Activated naive CD8-positive, alpha-beta T cell treated with anti-CD3 and anti-CD28 coated beads, Interleukin-2, amount 50 U/mL, for 24 hours (primary cell): Measurements from ENCODE around the gene TXNDC15.
"Not testable (repeated sequence)": the region's sequence is repeated elsewhere in the genome, so short reads cannot be mapped to it uniquely, and the experiment has no call there.

ENCODE experiments used
- ATAC-seq: fragments of 150-1000 bp; cut with Tn5 transposase; one replicate; pipeline ENCODE4 v1.10.0; 2021
- DNase-seq: peaks from one replicate; pipeline ENCODE4 v3.0.0; 2021
- H3K27ac Mint-ChIP-seq: one replicate; pipeline ENCODE4 v1.8.0; 2021; ENCODE audit warnings: mild to moderate bottlenecking, mixed read lengths
- H3K27me3 Mint-ChIP-seq: one replicate; pipeline ENCODE4 v1.8.0; 2021; ENCODE audit warnings: mixed read lengths
- H3K36me3 Mint-ChIP-seq: one replicate; pipeline ENCODE4 v1.8.0; 2021; ENCODE audit warnings: low read depth, mixed read lengths
- H3K4me1 Mint-ChIP-seq: one replicate; pipeline ENCODE4 v1.8.0; 2021; ENCODE audit warnings: mixed read lengths
- H3K4me3 Mint-ChIP-seq: one replicate; pipeline ENCODE4 v1.8.0; 2021; ENCODE audit warnings: mild to moderate bottlenecking, moderate library complexity, mixed read lengths
- H3K9me3 Mint-ChIP-seq: one replicate; pipeline ENCODE4 v1.8.0; 2021; ENCODE audit warnings: mixed read lengths

The TXNDC15 gene

DNA sequence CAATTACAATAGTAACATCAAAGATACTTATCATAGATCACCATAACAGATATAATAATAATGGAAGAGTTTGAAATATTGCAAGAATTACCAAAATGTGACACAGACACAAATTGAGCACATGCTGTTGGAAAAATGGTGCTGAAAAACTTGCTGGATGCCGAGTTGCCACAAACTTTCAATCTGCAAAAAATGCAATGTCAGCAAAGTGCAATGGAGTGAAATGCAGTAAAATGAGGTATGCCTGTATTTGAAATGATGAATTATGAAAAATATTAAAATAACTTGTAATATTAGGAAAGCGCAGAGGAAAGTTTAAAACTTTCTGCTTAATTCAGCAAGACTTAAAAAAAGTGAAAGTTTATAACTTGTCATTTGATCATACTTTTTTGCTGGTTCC, 18.8 kb downstream of the TXNDC15 start:
- H3K27ac Mint-ChIP-seq, result no peak overlapping the region
- ATAC-seq, result no peak

GRCh38 chr5:134893748-134894505, 19.8 kb downstream of the TXNDC15 start:
- peaks cover 13% of the 10 kb centered on the region for H3K36me3 Mint-ChIP-seq
- peak overlapping the region; percentile 53 for H3K27ac Mint-ChIP-seq
- H3K9me3 Mint-ChIP-seq, result no peaks in the 10 kb centered on the region
- H3K27me3 Mint-ChIP-seq, result no peaks in the 10 kb centered on the region
- DNase-seq (no peak), ATAC-seq (no peak)
- no peak overlapping the region for H3K4me3 Mint-ChIP-seq
- H3K4me1 Mint-ChIP-seq, result no peaks in the 10 kb centered on the region

More for the DNA sequence above, 18.8 kb downstream of the TXNDC15 start:
- no peaks in the 10 kb centered on the region for H3K9me3 Mint-ChIP-seq
- no peak overlapping the region for H3K4me3 Mint-ChIP-seq
- DNase-seq, result no peak
- H3K27me3 Mint-ChIP-seq, result no peaks in the 10 kb centered on the region
- H3K4me1 Mint-ChIP-seq, result no peaks in the 10 kb centered on the region
- peaks cover 21% of the 10 kb centered on the region for H3K36me3 Mint-ChIP-seq

GRCh38 chr5:134902071-134902801, 28.1 kb downstream of the TXNDC15 start:
- Mint-ChIP-seq H3K36me3 (peaks cover 9% of the 10 kb centered on the region), H3K4me3 (no peak overlapping the region), H3K4me1 (peaks cover 32% of the 10 kb centered on the region), H3K27ac (peak overlapping the region; percentile 85), H3K27me3 (no peaks in the 10 kb centered on the region), H3K9me3 (no peaks in the 10 kb centered on the region)
- no peak for ATAC-seq
- DNase-seq, result no peak

DNA sequence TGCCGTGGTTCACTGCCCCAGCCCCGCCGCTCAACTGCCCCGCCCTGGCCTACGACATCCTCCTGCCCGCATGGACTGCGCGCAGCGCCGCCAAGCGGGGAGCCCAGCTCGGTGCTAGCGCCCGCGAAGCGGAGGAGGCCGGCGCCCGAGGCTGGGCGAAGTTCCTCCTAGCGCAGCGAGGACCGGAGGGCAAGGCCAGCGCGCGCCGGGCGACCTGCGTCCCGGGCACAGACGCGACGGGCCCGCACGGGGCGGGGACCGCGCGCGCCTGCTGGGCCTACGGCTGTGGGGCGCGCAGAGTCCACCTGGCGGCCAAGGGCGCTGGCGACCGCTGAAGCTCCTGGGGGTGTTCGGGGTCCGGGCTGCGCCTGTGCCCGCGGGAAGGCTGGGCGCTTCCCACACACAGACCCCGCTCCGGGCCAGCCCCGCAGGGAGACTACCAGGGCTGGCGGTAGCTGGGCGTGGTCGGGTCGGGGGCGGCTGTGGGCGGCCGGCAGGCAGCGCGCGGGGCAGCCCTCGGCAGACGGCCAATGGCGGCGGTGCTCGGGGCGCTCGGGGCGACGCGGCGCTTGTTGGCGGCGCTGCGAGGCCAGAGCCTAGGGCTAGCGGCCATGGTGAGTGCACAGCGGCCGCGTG, 30.6 kb downstream of the TXNDC15 start, which contains the start of gene PCBD2:
Gene PCBD2, plus strand, starts transcription at position 522 of the 636 bp plus-strand sequence. Its CDS starts 9 bp downstream, at position 531.
- ATAC-seq, result peak; percentile 95
- peaks cover 8% of the 10 kb centered on the region for H3K36me3 Mint-ChIP-seq

GRCh38 chr5:134905246-134905996, 31.2 kb downstream of the TXNDC15 start:
- H3K27ac Mint-ChIP-seq, result peak overlapping the region; percentile 98
- ATAC-seq (peak; percentile 9), DNase-seq (no peak)
- peaks cover 4% of the 10 kb centered on the region for H3K36me3 Mint-ChIP-seq
- peak overlapping the region; percentile 93 for H3K4me3 Mint-ChIP-seq
- H3K4me1 Mint-ChIP-seq, result peaks cover 31% of the 10 kb centered on the region
- H3K27me3 Mint-ChIP-seq, result no peaks in the 10 kb centered on the region
- H3K9me3 Mint-ChIP-seq, result no peaks in the 10 kb centered on the region

More for the DNA sequence above, 30.6 kb downstream of the TXNDC15 start, which contains the start of gene PCBD2:
- Mint-ChIP-seq H3K27ac (peak within 1 kb of the TSS; percentile 98), H3K4me3 (peak within 1 kb of the TSS; percentile 93), H3K4me1 (peaks cover 32% of the 10 kb centered on the region), H3K27me3 (no peaks in the 10 kb centered on the region), H3K9me3 (no peaks in the 10 kb centered on the region)
- DNase-seq, result peak; percentile 95

DNA sequence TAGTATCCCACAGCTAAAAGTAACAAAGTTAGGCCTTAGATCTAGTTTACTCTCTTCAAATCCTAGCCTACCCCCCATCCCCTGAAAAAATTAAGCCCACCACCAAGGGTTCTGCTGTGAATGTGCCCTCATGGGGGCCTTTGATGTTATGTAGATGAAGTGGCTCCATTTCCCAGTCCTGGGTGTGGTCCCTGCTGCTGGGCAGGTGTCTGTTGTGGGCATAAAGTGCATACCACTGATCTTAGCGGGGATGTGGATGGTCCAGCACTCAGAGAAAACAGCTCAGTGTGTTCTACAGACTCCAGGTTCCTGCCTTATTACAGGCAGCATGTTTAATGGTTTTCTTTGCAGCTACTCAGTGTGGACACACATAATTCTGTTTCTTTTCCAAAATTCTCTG, 32.6 kb downstream of the TXNDC15 start:
- no peaks in the 10 kb centered on the region for H3K27me3 Mint-ChIP-seq
- DNase-seq (no peak), ATAC-seq (no peak)
- H3K4me3 Mint-ChIP-seq, result peak overlapping the region; percentile 58
- H3K9me3 Mint-ChIP-seq, result no peaks in the 10 kb centered on the region
- peak overlapping the region; percentile 78 for H3K27ac Mint-ChIP-seq
- H3K4me1 Mint-ChIP-seq, result peaks cover 26% of the 10 kb centered on the region
- peaks cover 5% of the 10 kb centered on the region for H3K36me3 Mint-ChIP-seq

- H3K36me3 Mint-ChIP-seq, ATAC-seq, H3K9me3 Mint-ChIP-seq, H3K4me3 Mint-ChIP-seq, H3K27me3 Mint-ChIP-seq, DNase-seq, H3K4me1 Mint-ChIP-seq, H3K27ac Mint-ChIP-seq: not testable (repeated sequence)
Measured at GRCh38 chr5:134910752-134911151, 36.6 kb downstream of the TXNDC15 start.

GRCh38 chr5:134911285-134912206, 37.4 kb downstream of the TXNDC15 start:
- peaks cover 2% of the 10 kb centered on the region for H3K36me3 Mint-ChIP-seq
- H3K4me1 Mint-ChIP-seq, result peaks cover 3% of the 10 kb centered on the region
- no peak overlapping the region for H3K27ac Mint-ChIP-seq
- no peaks in the 10 kb centered on the region for H3K27me3 Mint-ChIP-seq
- no peak overlapping the region for H3K4me3 Mint-ChIP-seq
- DNase-seq (no peak), ATAC-seq (no peak)
- no peaks in the 10 kb centered on the region for H3K9me3 Mint-ChIP-seq

GRCh38 chr5:134913254-134913653, 39.1 kb downstream of the TXNDC15 start:
- Mint-ChIP-seq H3K36me3 (peaks cover 7% of the 10 kb centered on the region), H3K4me1 (no peaks in the 10 kb centered on the region), H3K4me3 (no peak overlapping the region), H3K9me3 (no peaks in the 10 kb centered on the region), H3K27me3 (no peaks in the 10 kb centered on the region), H3K27ac (no peak overlapping the region)
- DNase-seq (no peak), ATAC-seq (no peak)

DNA sequence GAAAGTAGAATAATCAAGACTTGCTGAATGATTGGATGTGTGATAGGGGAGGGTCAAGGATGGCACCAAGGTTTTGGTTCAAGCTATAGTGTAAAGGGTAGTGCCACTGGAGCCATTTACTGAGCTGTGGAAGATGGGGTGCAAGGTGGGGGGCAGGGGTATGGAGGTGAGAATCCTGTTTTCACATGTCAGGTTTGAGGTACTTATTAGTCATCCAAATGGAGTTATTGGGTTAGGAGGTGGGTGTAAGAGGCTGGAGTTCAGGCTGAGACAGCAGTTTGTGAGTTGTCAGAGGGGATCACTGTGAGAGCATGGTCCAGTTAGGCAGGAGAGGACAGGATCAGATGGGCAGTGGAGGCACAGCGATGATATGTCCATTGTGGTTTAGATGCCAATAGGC, 39.6 kb downstream of the TXNDC15 start:
- H3K9me3 Mint-ChIP-seq, result no peaks in the 10 kb centered on the region
- H3K4me3 Mint-ChIP-seq, result no peak overlapping the region
- H3K4me1 Mint-ChIP-seq, result peaks cover 3% of the 10 kb centered on the region
- no peaks in the 10 kb centered on the region for H3K27me3 Mint-ChIP-seq
- ATAC-seq (peak; percentile 61), DNase-seq (no peak)
- no peak overlapping the region for H3K27ac Mint-ChIP-seq
- peaks cover 10% of the 10 kb centered on the region for H3K36me3 Mint-ChIP-seq

DNA sequence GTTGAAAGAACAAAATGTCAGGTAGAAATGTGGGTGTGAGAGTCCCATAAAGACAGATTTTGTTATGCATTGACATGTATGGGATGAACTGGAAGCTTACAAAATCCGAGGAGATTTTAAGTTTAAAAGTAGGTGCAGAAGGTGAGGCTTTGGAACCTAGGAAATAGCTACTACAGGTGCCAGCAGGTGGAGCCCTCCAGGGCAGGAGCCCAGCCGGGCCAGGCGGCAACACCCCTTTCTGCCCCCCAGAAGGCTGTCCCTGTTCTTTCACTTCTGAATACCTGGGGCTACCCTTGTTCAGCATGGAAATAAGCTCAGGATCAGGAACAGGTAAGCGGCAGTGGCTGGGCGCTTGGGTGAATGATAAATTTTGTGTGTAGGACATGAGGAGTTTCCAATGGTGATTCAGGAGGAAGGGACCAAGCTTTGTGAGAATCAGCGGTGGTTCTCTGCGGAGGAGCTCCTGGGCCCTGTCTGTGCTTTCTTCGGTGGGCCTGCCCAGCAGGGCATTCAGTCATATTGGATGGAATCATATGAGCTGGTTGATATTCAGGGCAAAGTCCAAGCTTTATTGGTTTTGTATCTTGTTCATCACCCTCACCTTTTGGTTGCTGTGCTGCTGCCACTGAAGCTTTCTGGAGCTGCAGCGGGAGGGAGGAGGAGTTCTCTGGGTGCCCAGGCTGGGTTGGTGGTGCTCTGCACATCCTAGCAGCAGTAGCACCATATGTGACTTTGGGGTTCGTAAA, 43.1 kb downstream of the TXNDC15 start:
- Mint-ChIP-seq H3K27ac (no peak overlapping the region), H3K4me1 (peaks cover 25% of the 10 kb centered on the region), H3K27me3 (no peaks in the 10 kb centered on the region), H3K9me3 (no peaks in the 10 kb centered on the region), H3K4me3 (no peak overlapping the region), H3K36me3 (peaks cover 19% of the 10 kb centered on the region)
- no peak for DNase-seq
- ATAC-seq, result no peak

DNA sequence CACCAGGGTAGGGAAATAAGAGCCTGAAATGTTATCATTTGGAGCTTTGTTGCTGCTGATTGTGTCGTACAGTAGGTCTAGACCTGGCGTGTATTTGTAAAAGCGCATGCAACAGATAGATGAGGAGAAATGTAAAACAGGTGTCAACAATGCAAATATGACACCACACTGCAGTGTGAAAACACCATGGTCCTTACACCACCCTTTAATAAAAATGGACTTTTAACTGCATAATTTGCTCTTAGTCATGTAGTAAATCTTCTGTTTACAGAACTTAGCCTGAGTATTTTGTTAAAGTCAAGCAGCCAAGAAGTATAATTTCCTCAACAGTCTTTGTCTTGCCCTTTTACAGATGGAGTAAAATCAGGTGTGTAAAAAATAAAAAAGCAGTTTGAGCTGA, 44.7 kb downstream of the TXNDC15 start:
- Mint-ChIP-seq H3K9me3 (no peaks in the 10 kb centered on the region), H3K36me3 (peaks cover 21% of the 10 kb centered on the region), H3K4me3 (no peak overlapping the region), H3K4me1 (peaks cover 25% of the 10 kb centered on the region), H3K27me3 (no peaks in the 10 kb centered on the region), H3K27ac (no peak overlapping the region)
- ATAC-seq, result no peak
- no peak for DNase-seq
